ENCODE measurements around the gene CFAP299. TPM values are rescaled to one million over a fixed set of nuclear protein-coding genes. Genes with fewer than 3 reads are reported as not detected.

Gene CFAP299
- total RNA-seq, 1 experiment from 2014 or later, result not detected

- Histone ChIP-seq H3K79me2 (ENCODE audit: insufficient read depth, low read length) (no peaks in the 10 kb centered on the region), H3K4me1 (ENCODE audit: control insufficient read depth in 1 of 2, insufficient read depth in 2 of 2, low read length in 2 of 2) (peaks cover 0 to 14% of the 10 kb centered on the region in 2 experiments; a peak in 1 of 4 replicates), H2AFZ (ENCODE audit: low read depth, low read length, poor library complexity, severe bottlenecking) (no peak overlapping the region), H3K4me3 (replicated peaks in 1 of 2; ENCODE audit: low read depth in 1 of 2, low read length in 2 of 2) (no peak overlapping the region), H3K9me2 (ENCODE audit: insufficient read depth) (no peaks in the 10 kb centered on the region), H3K9ac (ENCODE audit: low read length) (no peak overlapping the region), H3K27ac (ENCODE audit: low read depth, low read length) (no peak overlapping the region), H3K9me3 (ENCODE audit: control insufficient read depth in 1 of 2, insufficient read depth in 1 of 2, low read depth in 1 of 2, low read length in 2 of 2) (no peaks in the 10 kb centered on the region), H3K4me2 (ENCODE audit: low read length) (no peak overlapping the region), H3K36me3 (ENCODE audit: control insufficient read depth in 1 of 2, insufficient read depth in 2 of 2, low read length in 2 of 2) (no peaks in the 10 kb centered on the region), H3K27me3 (ENCODE audit: insufficient read depth, low read length) (peaks cover 53% of the 10 kb centered on the region), H4K20me1 (ENCODE audit: insufficient read depth) (no peaks in the 10 kb centered on the region)
- RAD21 ChIA-PET (ENCODE audit: low non-redundant PET in 1 of 2, low total read pairs in 2 of 2, uncharacterized antibody in 2 of 2, unreplicated experiment in 2 of 2), result no interaction called here
- POLR2A ChIA-PET, result no interaction called here
- BruUV-seq (replicated peaks), result no TSS peak
- CTCF ChIA-PET, result interaction anchor here (1.4 kb wide), 1 partner anchor 113 kb away, joined by 4 read pairs; no protein-coding TSS in a partner anchor
- no peak for DNase-seq (ENCODE audit: low read depth, low spot score)
- ATAC-seq, result no peak
- intact Hi-C loops (cut with micrococcal nuclease), result no loop called here
- no peak for TF ChIP-seq RAD21 (IDR thresholded peaks at IDR 0.05; ENCODE audit: low read depth)
- no peak for TF ChIP-seq EZH2 (IDR thresholded peaks at IDR 0.05)
Measured at GRCh38 chr4:80333121-80333520, 2.4 kb upstream of the CFAP299 start.

GRCh38 chr4:80334568-80334967, 962 bp upstream of the CFAP299 start:
- no peaks in the 10 kb centered on the region for H3K9me3 ChIP-seq (ENCODE audit: control insufficient read depth in 1 of 2, insufficient read depth in 1 of 2, low read depth in 1 of 2, low read length in 2 of 2)
- ChIA-PET POLR2A (no interaction called here), RAD21 (ENCODE audit: low non-redundant PET in 1 of 2, low total read pairs in 2 of 2, uncharacterized antibody in 2 of 2, unreplicated experiment in 2 of 2) (no interaction called here), CTCF (no interaction called here)
- H3K4me2 ChIP-seq (ENCODE audit: low read length), result no peak overlapping the region
- intact Hi-C loops (cut with micrococcal nuclease), result no loop called here
- no TSS peak for BruUV-seq (replicated peaks)
- H3K4me3 ChIP-seq (replicated peaks in 1 of 2; ENCODE audit: low read depth in 1 of 2, low read length in 2 of 2), result no peak overlapping the region
- no peaks in the 10 kb centered on the region for H4K20me1 ChIP-seq (ENCODE audit: insufficient read depth)
- peak overlapping the region; percentile 55 for H2AFZ ChIP-seq (ENCODE audit: low read depth, low read length, poor library complexity, severe bottlenecking)
- no peak for ATAC-seq
- peaks cover 0 to 14% of the 10 kb centered on the region in 2 experiments; a peak in 1 of 4 replicates for H3K4me1 ChIP-seq (ENCODE audit: control insufficient read depth in 1 of 2, insufficient read depth in 2 of 2, low read length in 2 of 2)
- H3K79me2 ChIP-seq (ENCODE audit: insufficient read depth, low read length), result no peaks in the 10 kb centered on the region
- no peak for DNase-seq (ENCODE audit: low read depth, low spot score)
- H3K9ac ChIP-seq (ENCODE audit: low read length), result no peak overlapping the region
- H3K27ac ChIP-seq (ENCODE audit: low read depth, low read length), result no peak overlapping the region
- no peaks in the 10 kb centered on the region for H3K9me2 ChIP-seq (ENCODE audit: insufficient read depth)
- H3K27me3 ChIP-seq (ENCODE audit: insufficient read depth, low read length), result peaks cover 53% of the 10 kb centered on the region
- TF ChIP-seq MAX (IDR thresholded peaks at IDR 0.05) (no peak), SIN3A (IDR thresholded peaks at IDR 0.05; ENCODE audit: low read depth) (no peak), ZBTB33 (IDR thresholded peaks at IDR 0.05; ENCODE audit: extremely low read depth, insufficient replicate concordance, low read length) (no peak), ATF3 (IDR thresholded peaks at IDR 0.05) (no peak), ELF1 (IDR thresholded peaks at IDR 0.05; ENCODE audit: borderline replicate concordance, low read depth) (no peak), EGR1 (IDR thresholded peaks at IDR 0.05; ENCODE audit: low read depth) (no peak), JUND (IDR thresholded peaks at IDR 0.05) (no peak)
- H3K36me3 ChIP-seq (ENCODE audit: control insufficient read depth in 1 of 2, insufficient read depth in 2 of 2, low read length in 2 of 2), result no peaks in the 10 kb centered on the region

All from HCT116 (cell line).